Fibroblast of skin of left biceps (primary cell): ENCODE results near the gene LEKR1.
"Not testable (repeated sequence)": the region's sequence is repeated elsewhere in the genome, so short reads cannot be mapped to it uniquely, and the experiment has no call there.

Experiments
- DNase-seq, 2 experiments: peaks; one replicate each; pipeline ENCODE4 v3.0.0-alpha.2; 2013; ENCODE audit warnings: low read depth in 2 of 2

The LEKR1 gene

GRCh38 chr3:156902916-156903315 is 76.8 kb downstream of the LEKR1 start:
- no peak for DNase-seq

- no peak for DNase-seq
Measured at GRCh38 chr3:156906275-156906674, 80.1 kb downstream of the LEKR1 start.

GRCh38 chr3:156908398-156908797 is 82.2 kb downstream of the LEKR1 start:
- DNase-seq, result no peak

- DNase-seq, result no peak
Measured at GRCh38 chr3:156910022-156910421, 83.9 kb downstream of the LEKR1 start.

- not testable (repeated sequence) for DNase-seq
Measured at GRCh38 chr3:156910831-156911230, 84.7 kb downstream of the LEKR1 start.

GRCh38 chr3:156914300-156914699 is 88.1 kb downstream of the LEKR1 start:
- not testable (repeated sequence) for DNase-seq

- DNase-seq, result no peak
Measured at GRCh38 chr3:156915372-156915771, 89.2 kb downstream of the LEKR1 start.

GRCh38 chr3:156918746-156919145 is 92.6 kb downstream of the LEKR1 start:
- no peak for DNase-seq

GRCh38 chr3:156919818-156920217 is 93.7 kb downstream of the LEKR1 start:
- DNase-seq, result no peak

GRCh38 chr3:156920399-156920798 is 94.2 kb downstream of the LEKR1 start:
- no peak for DNase-seq

GRCh38 chr3:156923349-156923748 is 97.2 kb downstream of the LEKR1 start:
- no peak for DNase-seq

- DNase-seq, result no peak
Measured at GRCh38 chr3:156938724-156939123, 112.6 kb downstream of the LEKR1 start.

GRCh38 chr3:156939315-156939714 is 113.2 kb downstream of the LEKR1 start:
- no peak for DNase-seq

- no peak for DNase-seq
Measured at GRCh38 chr3:156941311-156941710, 115.2 kb downstream of the LEKR1 start.

GRCh38 chr3:156948402-156949210 is 122.5 kb downstream of the LEKR1 start:
- no peak for DNase-seq

GRCh38 chr3:156952011-156952410 is 125.9 kb downstream of the LEKR1 start:
- DNase-seq, result peak; percentile 4 to 6

GRCh38 chr3:156957715-156958114 is 131.6 kb downstream of the LEKR1 start:
- no peak for DNase-seq

- DNase-seq, result no peak
Measured at GRCh38 chr3:156963096-156963495, 136.9 kb downstream of the LEKR1 start.

GRCh38 chr3:156964577-156964976 is 138.4 kb downstream of the LEKR1 start:
- no peak for DNase-seq

- not testable (repeated sequence) for DNase-seq
Measured at GRCh38 chr3:156966349-156966748, 140.2 kb downstream of the LEKR1 start.

GRCh38 chr3:156973954-156974353 is 147.8 kb downstream of the LEKR1 start:
- no peak for DNase-seq

- DNase-seq, result no peak
Measured at GRCh38 chr3:156974931-156975330, 148.8 kb downstream of the LEKR1 start.

- DNase-seq, result no peak
Measured at GRCh38 chr3:156975721-156976120, 149.6 kb downstream of the LEKR1 start.

- DNase-seq, result no peak
Measured at GRCh38 chr3:156976933-156977332, 150.8 kb downstream of the LEKR1 start.
